GM18508 (cell line): ENCODE data around the gene SLIT1.

Experiments used
- ATAC-seq: cut with Tn5 transposase; IDR thresholded peaks from one replicate; pipeline ENCODE4 v1.9.1; 2021; ENCODE audit warnings: moderate number of reproducible peaks; ENCODE audit not compliant: insufficient read depth, unreplicated experiment

Gene SLIT1

GRCh38 chr10:96995851-96996250 lies 189.9 kb downstream of the SLIT1 start:
- ATAC-seq: no peak

- ATAC-seq: no peak
These were observed 193.0 kb downstream of the SLIT1 start for GRCh38 chr10:96992721-96993120.

- no peak for ATAC-seq
These were observed 194.4 kb downstream of the SLIT1 start for GRCh38 chr10:96991313-96991841.

- no peak for ATAC-seq
These were observed 197.3 kb downstream of the SLIT1 start for GRCh38 chr10:96988426-96988825.

- ATAC-seq: no peak
These were observed 197.9 kb downstream of the SLIT1 start for GRCh38 chr10:96987842-96988175.

GRCh38 chr10:96987141-96987841 lies 198.5 kb downstream of the SLIT1 start:
- ATAC-seq: no peak

- ATAC-seq: no peak
These were observed 199.4 kb downstream of the SLIT1 start for GRCh38 chr10:96986200-96986856.

GRCh38 chr10:96984541-96985131 lies 201.1 kb downstream of the SLIT1 start:
- no peak for ATAC-seq

- ATAC-seq: no peak
These were observed 203.4 kb downstream of the SLIT1 start for GRCh38 chr10:96982149-96982930.

GRCh38 chr10:96978621-96979154 lies 207.1 kb downstream of the SLIT1 start:
- peak; percentile 45 for ATAC-seq

- ATAC-seq: no peak
These were observed 210.6 kb downstream of the SLIT1 start for GRCh38 chr10:96975136-96975535.

GRCh38 chr10:96973809-96974747 lies 211.7 kb downstream of the SLIT1 start:
- ATAC-seq: no peak

- ATAC-seq: no peak
These were observed 213.5 kb downstream of the SLIT1 start for GRCh38 chr10:96972264-96972663.

GRCh38 chr10:96971324-96971723 lies 214.4 kb downstream of the SLIT1 start:
- no peak for ATAC-seq

- no peak for ATAC-seq
These were observed 216.9 kb downstream of the SLIT1 start for GRCh38 chr10:96968682-96969423.

GRCh38 chr10:96967847-96968246 lies 217.9 kb downstream of the SLIT1 start:
- ATAC-seq: no peak

GRCh38 chr10:96964131-96964530 lies 221.6 kb downstream of the SLIT1 start:
- no peak for ATAC-seq

GRCh38 chr10:96960872-96961271 lies 224.9 kb downstream of the SLIT1 start:
- no peak for ATAC-seq

GRCh38 chr10:96959733-96960132 lies 226.0 kb downstream of the SLIT1 start:
- ATAC-seq: no peak
